T-helper 1 cell treated with Interleukin-12 subunit alpha and Interleukin-12 subunit beta and Interleukin-4 antibody, amounts not matched to agents 30 ng/mL and 1 ng/mL, for 36 hours (primary cell): Measurements from ENCODE around the gene OSBPL7. TPM values are rescaled to one million over a fixed set of nuclear protein-coding genes. Genes with fewer than 3 reads are reported as not detected.
"Not testable (repeated sequence)": the region's sequence is repeated elsewhere in the genome, so short reads cannot be mapped to it uniquely, and the experiment has no call there.

Experiments
- intact Hi-C: fragments of 100-400 bp; cut with micrococcal nuclease; formaldehyde crosslinking; loops from one replicate; pipeline ENCODE4 v1.15.1; 2024
- total RNA-seq: library from RNA; stranded (reverse); gene quantifications from 2 replicates; pipeline ENCODE4 v1.2.3, GENCODE V29; 2022

OSBPL7 gene
- total RNA-seq, 1 donor from 2014 or later: 36.3 TPM

DNA sequence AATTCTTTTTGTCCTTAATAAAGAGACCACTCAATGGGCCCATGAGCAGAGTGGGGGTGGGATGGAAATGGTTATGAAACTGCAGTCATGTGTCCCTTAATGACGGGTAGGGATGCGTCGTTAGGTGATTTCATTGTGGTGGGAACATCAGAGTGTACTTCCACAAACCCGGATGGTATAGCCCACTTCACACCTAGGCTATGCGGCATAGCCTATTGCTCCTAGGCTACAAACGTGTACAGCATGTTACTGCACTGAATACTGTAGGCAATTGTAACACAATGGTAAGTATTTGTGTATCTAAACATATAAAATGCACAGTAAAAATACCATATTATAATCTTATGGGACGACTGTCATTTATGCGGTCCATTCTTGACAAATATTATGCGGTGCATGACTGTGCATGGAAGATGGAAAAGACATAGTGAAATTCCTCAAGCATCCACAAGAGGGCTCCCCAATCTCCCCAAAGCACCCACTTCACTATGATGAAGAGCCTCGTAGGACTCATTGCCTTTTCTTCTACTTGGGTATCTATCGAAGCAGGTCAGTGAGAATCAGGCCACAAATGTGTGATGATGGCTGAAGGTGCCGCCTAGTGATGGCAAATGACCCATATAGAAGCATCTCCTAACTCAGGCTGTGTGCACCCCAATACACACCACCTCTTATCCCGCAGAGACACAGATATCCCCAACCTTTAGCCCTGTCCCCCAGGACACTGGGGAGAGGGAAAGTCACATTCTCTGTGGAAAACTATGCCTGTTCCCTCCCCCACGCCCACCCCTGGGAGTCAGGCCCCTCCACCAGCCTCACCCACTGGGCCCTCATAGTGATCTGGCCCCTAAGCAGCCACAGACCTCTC is 45.0 kb downstream of the OSBPL7 start:
- intact Hi-C loops: loop anchor here (1.0 to 2.0 kb wide), 5 partner anchors 14 to 114 kb away; partner anchors contain the start of gene TBX21

DNA sequence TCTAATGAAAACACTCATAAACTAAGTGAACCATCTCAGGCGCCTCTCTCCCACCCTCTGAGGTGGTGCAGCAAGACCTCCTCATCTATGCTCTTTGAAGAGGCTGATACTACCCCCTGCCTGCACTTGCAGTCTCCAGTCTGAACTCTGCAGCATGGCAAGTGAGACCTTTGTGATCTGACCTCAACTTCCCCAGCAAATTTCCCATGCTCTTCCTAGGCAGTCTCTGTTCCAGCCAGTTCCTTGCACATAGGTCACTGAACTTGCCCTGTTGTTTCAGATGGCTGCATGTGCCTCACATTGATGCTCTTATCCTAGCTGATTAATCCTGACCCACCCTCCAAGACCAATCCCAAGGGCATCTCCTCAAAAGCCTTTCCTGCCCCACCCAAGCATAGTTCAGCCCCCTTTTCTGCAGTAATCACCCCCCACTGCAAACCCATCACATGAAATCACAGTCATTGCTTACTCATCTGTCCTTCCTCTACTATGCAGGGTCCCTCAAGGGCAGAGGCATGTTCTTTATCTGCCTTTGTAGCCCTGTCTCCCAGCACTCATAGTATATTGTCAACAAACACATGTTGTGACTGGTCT is 46.5 kb downstream of the OSBPL7 start:
- intact Hi-C loops: no loop called here

GRCh38 chr17:47774331-47774730 is 47.3 kb downstream of the OSBPL7 start:
- intact Hi-C loops: no loop called here

DNA sequence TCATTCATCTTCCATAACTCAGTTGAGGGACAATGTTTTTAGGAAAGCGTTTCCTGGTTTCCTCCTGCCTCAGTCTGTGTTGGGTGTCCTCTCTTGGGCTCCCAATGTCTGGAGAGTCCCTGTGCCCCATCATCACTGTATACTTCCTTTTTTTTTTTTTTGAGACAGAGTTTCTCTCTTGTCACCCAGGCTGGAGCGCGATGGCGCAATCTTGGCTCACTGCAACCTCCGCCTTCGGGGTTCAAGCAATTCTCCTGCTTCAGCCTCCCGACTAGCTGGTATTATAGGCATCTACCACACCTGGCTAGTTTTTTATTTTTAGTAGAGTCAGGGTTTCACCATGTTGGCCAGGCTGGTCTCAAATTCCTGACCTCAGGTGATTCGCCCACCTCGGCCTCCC is 47.9 kb downstream of the OSBPL7 start:
- intact Hi-C loops: not testable (repeated sequence)

DNA sequence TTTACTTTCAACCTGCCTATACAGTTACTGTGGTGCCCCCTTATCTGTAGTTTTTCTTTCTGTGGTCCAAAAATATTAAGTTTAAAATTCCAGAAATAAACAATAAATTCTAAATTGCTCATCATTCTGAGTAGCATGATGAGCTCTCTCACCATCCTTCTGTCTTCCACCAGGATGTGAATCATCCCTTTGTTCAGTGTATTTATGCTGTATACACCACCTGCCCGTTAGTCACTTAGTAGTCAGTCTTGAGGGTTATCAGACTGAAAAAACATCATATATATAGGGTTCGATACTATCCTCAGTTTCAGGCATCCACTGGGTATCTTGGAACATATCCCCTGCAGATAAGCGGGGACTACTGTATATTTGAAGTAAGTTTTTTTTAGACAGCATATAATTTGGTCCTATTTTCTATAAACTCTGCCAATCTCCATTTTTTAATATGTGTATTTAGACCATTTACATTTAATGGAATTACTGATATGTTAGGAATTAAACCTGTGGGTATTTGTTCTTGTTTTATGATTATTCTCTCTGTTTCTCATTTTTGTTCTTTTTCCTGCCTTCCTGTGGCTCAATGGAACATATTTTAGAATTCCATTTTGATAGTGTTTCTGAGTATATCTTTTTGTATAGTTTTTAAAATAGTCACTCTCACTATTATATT is 57.5 kb downstream of the OSBPL7 start:
- intact Hi-C loops: no loop called here

DNA sequence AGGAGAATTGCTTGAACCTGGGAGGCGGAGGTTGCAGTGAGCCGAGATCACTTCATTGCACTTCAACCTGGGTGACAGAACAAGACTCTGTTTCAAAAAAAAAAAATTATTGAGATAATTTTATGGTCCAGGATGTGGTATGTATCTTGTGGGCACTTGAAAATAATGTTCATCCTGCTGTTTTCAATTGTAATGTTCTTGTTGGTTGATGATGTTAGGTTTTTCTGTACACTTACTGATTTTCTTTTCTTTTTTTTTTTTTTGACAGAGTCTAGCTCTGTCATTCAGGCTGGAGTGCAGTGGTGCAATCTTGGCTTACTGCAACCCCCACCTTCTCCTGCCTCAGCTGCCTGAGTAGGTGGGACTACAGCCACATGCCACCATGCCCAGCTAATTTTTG is 58.9 kb downstream of the OSBPL7 start:
- intact Hi-C loops: no loop called here

DNA sequence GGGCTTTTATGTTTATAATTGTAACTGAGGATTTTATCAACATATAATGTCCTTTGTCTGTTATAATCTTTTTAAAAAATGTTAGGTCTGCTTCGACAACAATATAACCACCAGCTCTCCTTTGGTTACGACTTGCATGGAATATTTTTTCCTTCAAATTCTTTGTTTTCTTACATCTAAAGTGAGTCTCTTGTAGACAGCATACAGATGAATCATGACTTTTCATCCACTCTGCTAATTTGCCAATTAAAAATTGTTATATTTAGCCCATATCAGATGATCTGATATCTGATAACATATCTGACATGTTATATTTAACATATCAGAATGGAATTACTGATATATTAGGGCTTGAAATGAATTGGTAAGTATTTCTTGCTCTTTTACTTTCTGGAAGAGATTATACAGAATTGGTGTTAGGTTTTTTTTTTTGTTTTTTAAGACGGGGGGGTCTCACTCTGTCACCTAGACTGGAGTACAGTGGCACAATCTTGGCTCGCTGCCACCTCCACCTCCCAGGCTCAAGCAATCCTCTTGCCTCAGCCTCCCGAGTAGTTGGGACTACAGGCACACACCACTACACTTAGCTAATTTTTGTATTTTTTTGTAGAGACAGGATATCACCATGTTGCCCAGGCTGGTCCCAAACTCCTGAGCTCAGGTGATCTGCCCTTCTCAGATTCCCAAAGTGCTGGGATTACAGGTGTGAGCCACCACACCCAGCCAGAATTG is 61.0 kb downstream of the OSBPL7 start:
- intact Hi-C loops: no loop called here

GRCh38 chr17:47757386-47757785 is 64.2 kb downstream of the OSBPL7 start:
- intact Hi-C loops: no loop called here

Other genes starting within 250 kb of the OSBPL7 start
- 495 and 501 TPM in 2 replicates for gene KPNB1, start 171.9 kb downstream of the OSBPL7 start, total RNA-seq
- gene TBKBP1, start 127.6 kb downstream of the OSBPL7 start, total RNA-seq: 7.1 and 8.0 TPM in 2 replicates
- gene TBX21, start 88.6 kb downstream of the OSBPL7 start, total RNA-seq: 49.2 and 51.3 TPM in 2 replicates
- gene MRPL10, start 9.7 kb upstream of the OSBPL7 start, total RNA-seq: 40.5 and 45.0 TPM in 2 replicates
- 0.78 and 0.81 TPM in 2 replicates for gene LRRC46, start 9.9 kb upstream of the OSBPL7 start, total RNA-seq
- 28.7 and 32.4 TPM in 2 replicates for gene SCRN2, start 19.5 kb upstream of the OSBPL7 start, total RNA-seq
- 0.12 TPM in 1 of 2 replicates, not detected in the other for gene SP6, start 29.4 kb upstream of the OSBPL7 start, total RNA-seq
- 33.9 TPM in 2 replicates for gene SP2, start 74.4 kb upstream of the OSBPL7 start, total RNA-seq
- gene PNPO, start 119.8 kb upstream of the OSBPL7 start, total RNA-seq: 34.1 and 37.0 TPM in 2 replicates
- not detected in 2 replicates for gene PRR15L, start 136.1 kb upstream of the OSBPL7 start, total RNA-seq
- gene CDK5RAP3, start 149.3 kb upstream of the OSBPL7 start, total RNA-seq: 195 and 214 TPM in 2 replicates
- 4.7 and 8.1 TPM in 2 replicates for gene COPZ2, start 216.0 kb upstream of the OSBPL7 start, total RNA-seq
- gene NFE2L1, start 226.6 kb upstream of the OSBPL7 start, total RNA-seq: 64.8 and 74.9 TPM in 2 replicates